Common myeloid progenitor, CD34-positive (primary cell): ENCODE measurements around the gene WHRN.
A peak's percentile ranks its signal among the peaks of the same experiment; 100 is the strongest.

Experiments
- CTCF ChIA-PET: fragments of 350-600 bp; sonication (Branson Sonifier 250); formaldehyde crosslinking; loops from one replicate; lab custom pipeline; 2021; ENCODE audit warnings: antibody characterized with exemption; lab: Charles Lee
- POLR2A ChIA-PET: fragments of 350-600 bp; sonication (Branson Sonifier 250); formaldehyde crosslinking; loops from one replicate; lab custom pipeline; 2021; ENCODE audit warnings: antibody characterized with exemption; lab: Charles Lee
- DNase-seq, 3 donors: peaks; one replicate each; pipeline versions ENCODE4 v3.0.0 to v3.0.0-alpha.2; 2013
- H3K27ac ChIP-seq, 2 experiments: 1 replicate in 1 of 2; 2 replicates in 1 of 2; pipeline ENCODE4 v1.7.0; 2013; ENCODE audit warnings: inconsistent platforms in 2 of 2, low read length in 2 of 2, mild to moderate bottlenecking in 2 of 2, low read depth in 1 of 2, moderate library complexity in 1 of 2; ENCODE audit not compliant: severe bottlenecking in 2 of 2, insufficient read depth in 1 of 2, poor library complexity in 1 of 2
- H3K27me3 ChIP-seq, 5 experiments: replicated peaks in 2 of 5; 1 replicate in 3 of 5; 2 replicates in 2 of 5; pipeline versions ENCODE4 v1.6.1 to v1.7.0; 2013; ENCODE audit warnings: low read length in 4 of 5, mild to moderate bottlenecking in 2 of 5, moderate library complexity in 2 of 5, inconsistent platforms in 1 of 5; ENCODE audit not compliant: insufficient read depth in 5 of 5, control insufficient read depth in 4 of 5
- H3K36me3 ChIP-seq, 4 experiments: 1 replicate in 2 of 4; 2 replicates in 2 of 4; pipeline versions ENCODE4 v1.6.1 to v1.7.0; 2013; ENCODE audit warnings: low read length in 3 of 4, control low read depth in 1 of 4, mild to moderate bottlenecking in 1 of 4; ENCODE audit not compliant: control insufficient read depth in 4 of 4, insufficient read depth in 4 of 4
- H3K4me1 ChIP-seq, 4 experiments: 1 replicate in 3 of 4; 2 replicates in 1 of 4; pipeline versions ENCODE4 v1.6.1 to v1.7.1; 2013; ENCODE audit warnings: low read length in 3 of 4, mild to moderate bottlenecking in 3 of 4, control low read depth in 1 of 4, inconsistent platforms in 1 of 4, moderate library complexity in 1 of 4; ENCODE audit not compliant: control insufficient read depth in 4 of 4, insufficient read depth in 4 of 4; ENCODE audit errors: control extremely low read depth in 1 of 4
- H3K4me3 ChIP-seq, 7 experiments: 1 replicate in 4 of 7; 2 replicates in 3 of 7; pipeline versions ENCODE4 v1.5.1 to v1.7.0; 2013; ENCODE audit warnings: mild to moderate bottlenecking in 7 of 7, low read length in 6 of 7, moderate library complexity in 6 of 7, inconsistent platforms in 2 of 7, low read depth in 2 of 7, control low read depth in 1 of 7; ENCODE audit not compliant: insufficient read depth in 4 of 7, control insufficient read depth in 1 of 7; ENCODE audit errors: extremely low read depth in 1 of 7
- H3K9me3 ChIP-seq, 5 experiments: 1 replicate in 4 of 5; 2 replicates in 1 of 5; pipeline versions ENCODE4 v1.6.1 to v1.7.1; 2013; ENCODE audit warnings: low read length in 4 of 5, mild to moderate bottlenecking in 2 of 5, inconsistent platforms in 1 of 5, low read depth in 1 of 5, moderate library complexity in 1 of 5; ENCODE audit not compliant: control insufficient read depth in 4 of 5, insufficient read depth in 2 of 5; ENCODE audit errors: control extremely low read depth in 1 of 5
- WGBS: methylation state at CpG from one replicate; pipeline ENCODE4 v1.1.5; 2013; ENCODE audit not compliant: insufficient coverage; 5-methylcytosine and 5-hydroxymethylcytosine counted together

WHRN gene

GRCh38 chr9:114487607-114488300 lies 17.5 kb downstream of the WHRN start:
- WGBS, result 77% methylated on average over 6 of the region's 6 CpGs
- H3K27ac ChIP-seq, result no peak overlapping the region
- POLR2A ChIA-PET, result interaction anchor here (1.0 kb wide), 1 partner anchor 16 kb away, joined by 3 read pairs; no protein-coding TSS in a partner anchor

GRCh38 chr9:114486205-114486963 lies 18.9 kb downstream of the WHRN start:
- Histone ChIP-seq H3K4me1 (peaks cover 5 to 16% (median 7%) of the 10 kb centered on the region in 4 experiments), H3K9me3 (no peaks in the 10 kb centered on the region), H3K27ac (no peak overlapping the region), H3K4me3 (no peak overlapping the region), H3K27me3 (no peaks in the 10 kb centered on the region), H3K36me3 (no peaks in the 10 kb centered on the region)
- 93% methylated on average over 6 of the region's 7 CpGs for WGBS
- ChIA-PET POLR2A (no interaction called here), CTCF (interaction anchor here (0.7 to 7.1 kb wide), 19 partner anchors 11 to 188 kb away, joined by 3 to 80 read pairs (median 5); partner anchors contain the start of genes TEX53 and WHRN)
- DNase-seq, result no peak

More at GRCh38 chr9:114487607-114488300, 17.5 kb downstream of the WHRN start:
- H3K27me3 ChIP-seq, result no peaks in the 10 kb centered on the region
- H3K4me1 ChIP-seq, result peaks cover 0 to 6% (median 1%) of the 10 kb centered on the region in 4 experiments
- no peaks in the 10 kb centered on the region for H3K9me3 ChIP-seq
- H3K4me3 ChIP-seq, result no peak overlapping the region
- H3K36me3 ChIP-seq, result no peaks in the 10 kb centered on the region
- DNase-seq, result peak; percentile 60 to 80 (median 72)
- CTCF ChIA-PET, result interaction anchor here (0.7 to 7.1 kb wide), 23 partner anchors 12 to 527 kb away, joined by 3 to 80 read pairs (median 4); partner anchors contain the start of gene WHRN

DNA sequence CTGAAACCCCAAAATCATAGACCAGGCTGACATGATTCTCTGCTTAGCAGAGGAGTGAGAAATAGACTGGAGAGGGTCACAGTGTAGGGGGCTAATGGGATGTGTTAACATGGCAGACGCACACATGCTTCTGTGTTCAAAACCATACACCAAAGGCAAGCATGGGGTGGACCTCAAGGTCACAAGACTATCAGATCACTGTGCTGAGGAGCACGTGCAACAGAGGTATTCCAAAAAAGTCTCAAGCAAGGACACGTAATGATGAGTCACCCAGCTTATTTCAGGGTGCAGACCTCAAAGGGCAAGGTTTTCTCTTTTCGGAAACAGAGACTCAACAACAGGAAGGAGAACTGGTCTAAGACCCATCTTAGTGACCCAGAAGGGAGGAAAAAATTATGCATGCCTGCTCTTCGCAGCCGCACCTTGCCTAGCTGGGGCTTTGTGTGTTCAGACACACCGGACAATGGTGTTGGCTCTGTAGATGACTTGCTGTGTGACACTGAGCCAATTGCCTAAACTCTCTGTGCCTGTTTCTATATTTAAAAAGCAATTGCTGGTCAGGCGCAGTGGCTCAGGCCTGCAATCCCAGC lies 20.3 kb downstream of the WHRN start:
- Histone ChIP-seq H3K27me3 (no peaks in the 10 kb centered on the region), H3K4me3 (no peak overlapping the region), H3K9me3 (no peaks in the 10 kb centered on the region), H3K36me3 (no peaks in the 10 kb centered on the region), H3K4me1 (peaks cover 5 to 28% (median 7%) of the 10 kb centered on the region in 4 experiments), H3K27ac (no peak overlapping the region)
- POLR2A ChIA-PET, result interaction anchor here (0.5 kb wide), 1 partner anchor 16 kb away, joined by 4 read pairs; no protein-coding TSS in a partner anchor
- CTCF ChIA-PET, result interaction anchor here (1.1 to 7.1 kb wide), 10 partner anchors 10 to 169 kb away, joined by 3 to 80 read pairs (median 4); partner anchors contain the start of gene WHRN
- WGBS, result 73% methylated on average over 7 of the region's 8 CpGs
- DNase-seq, result peak in 2 of 3 donors; percentile 57 to 65

GRCh38 chr9:114484215-114484853 lies 20.9 kb downstream of the WHRN start:
- ChIA-PET POLR2A (no interaction called here), CTCF (interaction anchor here (0.9 to 7.1 kb wide), 9 partner anchors 10 to 169 kb away, joined by 3 to 80 read pairs (median 3); partner anchors contain the start of gene WHRN)
- H3K4me3 ChIP-seq, result no peak overlapping the region
- no peaks in the 10 kb centered on the region for H3K27me3 ChIP-seq
- no peaks in the 10 kb centered on the region for H3K9me3 ChIP-seq
- 85% methylated on average over 6 of the region's 9 CpGs for WGBS
- DNase-seq, result no peak
- no peak overlapping the region for H3K27ac ChIP-seq
- no peaks in the 10 kb centered on the region for H3K36me3 ChIP-seq
- peaks cover 5 to 28% (median 7%) of the 10 kb centered on the region in 4 experiments for H3K4me1 ChIP-seq

DNA sequence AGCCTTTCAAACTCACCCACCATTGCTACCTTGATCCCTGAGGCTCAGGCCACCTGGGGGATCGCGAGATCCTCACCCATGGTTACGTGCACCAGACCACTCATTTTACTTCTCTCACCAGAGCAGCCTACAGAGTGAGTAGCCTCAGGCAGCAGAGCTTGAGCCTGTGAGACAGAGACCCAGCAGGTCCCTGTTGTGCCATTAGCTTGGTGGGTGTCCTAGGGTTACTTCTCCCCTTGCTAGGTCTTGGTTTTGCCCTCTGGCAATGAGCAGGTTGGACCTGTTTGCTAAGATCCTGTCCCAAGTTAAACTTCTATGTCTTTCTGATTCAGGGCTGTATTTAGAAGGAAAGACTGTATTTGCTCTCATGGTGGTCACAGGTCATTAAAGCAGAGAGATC lies 21.8 kb downstream of the WHRN start:
- no peak for DNase-seq
- Histone ChIP-seq H3K9me3 (no peaks in the 10 kb centered on the region), H3K27ac (no peak overlapping the region), H3K4me1 (peaks cover 5 to 28% (median 7%) of the 10 kb centered on the region in 4 experiments), H3K4me3 (no peak overlapping the region), H3K36me3 (no peaks in the 10 kb centered on the region), H3K27me3 (no peaks in the 10 kb centered on the region)
- ChIA-PET CTCF (interaction anchor here (0.9 to 7.1 kb wide), 4 partner anchors 10 to 170 kb away, joined by 3 to 80 read pairs (median 3); partner anchors contain the start of gene WHRN), POLR2A (interaction anchor here (0.6 kb wide), 1 partner anchor 102 kb away, joined by 3 read pairs; no protein-coding TSS in a partner anchor)
- whole genome bisulfite sequencing, result no CpG with 5 or more reads among the region's 3 CpGs

DNA sequence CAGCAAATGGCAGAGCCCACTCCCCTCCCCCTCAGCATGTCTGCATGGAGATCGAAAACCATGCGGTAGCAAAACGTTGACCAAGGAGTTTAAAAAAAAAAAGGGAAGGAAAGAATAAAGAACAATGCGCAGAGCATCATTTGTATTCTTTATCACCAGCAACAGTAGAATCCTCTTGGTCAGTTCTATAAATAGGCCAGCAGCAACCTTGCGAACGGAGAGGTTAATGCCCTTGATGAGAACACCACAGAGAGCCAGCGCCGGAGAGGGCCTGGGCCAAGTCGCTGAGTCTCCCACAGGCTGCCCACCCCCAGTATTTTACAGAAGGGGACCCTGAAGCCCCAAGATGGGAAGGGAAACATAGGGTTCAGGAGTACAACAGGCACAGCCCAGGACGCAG lies 22.7 kb downstream of the WHRN start:
- no peak overlapping the region for H3K4me3 ChIP-seq
- WGBS, result 6% methylated on average over 4 of the region's 10 CpGs
- ChIA-PET POLR2A (no interaction called here), CTCF (no interaction called here)
- no peak overlapping the region for H3K27ac ChIP-seq
- no peaks in the 10 kb centered on the region for H3K36me3 ChIP-seq
- peaks cover 5 to 28% (median 7%) of the 10 kb centered on the region in 4 experiments for H3K4me1 ChIP-seq
- H3K9me3 ChIP-seq, result no peaks in the 10 kb centered on the region
- peak in 1 of 3 donors; percentile 36 for DNase-seq
- no peaks in the 10 kb centered on the region for H3K27me3 ChIP-seq
